C1 segment of cervical spinal cord (tissue), 14 donors: ENCODE results near the gene ABLIM2.
A peak's percentile ranks its signal among the peaks of the same experiment; 100 is the strongest.

ENCODE experiments used
- DNase-seq, 14 donors: peaks; one replicate each; lab custom pipeline; 2025; lab: John Stamatoyannopoulos, UW

Gene ABLIM2

DNA sequence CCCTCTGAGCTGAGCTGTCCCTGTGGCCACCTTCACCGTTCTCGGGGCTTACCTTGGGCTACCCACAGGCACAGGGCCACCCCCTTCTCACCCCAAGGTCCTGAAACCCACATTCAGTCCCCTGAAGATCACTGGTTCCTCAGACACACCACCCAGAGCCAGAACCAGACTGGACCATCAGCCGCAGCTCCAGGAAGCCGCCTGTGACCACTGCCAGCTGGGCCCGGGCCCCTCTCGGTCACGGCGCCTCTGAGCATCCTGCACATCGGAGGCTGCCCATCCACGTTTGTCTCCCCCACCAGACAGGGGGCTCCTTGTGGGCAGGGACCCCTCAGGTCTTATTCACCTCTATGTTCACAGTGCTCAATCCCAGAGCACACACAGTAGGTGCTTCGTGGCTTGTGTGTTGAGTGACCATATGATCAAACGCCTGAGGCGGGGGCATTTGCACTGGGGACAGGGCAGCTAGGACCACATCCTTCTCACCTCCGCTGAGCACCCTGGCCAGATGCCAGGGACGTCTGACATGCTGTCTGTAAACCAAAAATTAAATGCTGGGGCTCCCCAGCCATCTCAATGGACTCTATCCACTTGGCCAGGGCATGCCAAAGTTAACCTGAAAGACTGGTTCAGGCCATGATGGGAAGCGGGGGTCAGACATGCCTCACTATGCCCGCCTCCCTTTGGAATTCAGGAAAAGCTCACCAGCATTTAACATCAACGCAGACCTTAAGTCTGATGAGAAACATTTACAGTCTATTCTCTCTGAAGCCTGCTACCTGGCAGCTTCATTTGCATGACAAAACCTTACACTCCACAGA, 109.5 kb downstream of the ABLIM2 start:
- DNase-seq, result no peak

- DNase-seq, result peak in 1 of 14 donors; percentile 27
Observed at GRCh38 chr4:8047837-8048678, 110.6 kb downstream of the ABLIM2 start.

DNA sequence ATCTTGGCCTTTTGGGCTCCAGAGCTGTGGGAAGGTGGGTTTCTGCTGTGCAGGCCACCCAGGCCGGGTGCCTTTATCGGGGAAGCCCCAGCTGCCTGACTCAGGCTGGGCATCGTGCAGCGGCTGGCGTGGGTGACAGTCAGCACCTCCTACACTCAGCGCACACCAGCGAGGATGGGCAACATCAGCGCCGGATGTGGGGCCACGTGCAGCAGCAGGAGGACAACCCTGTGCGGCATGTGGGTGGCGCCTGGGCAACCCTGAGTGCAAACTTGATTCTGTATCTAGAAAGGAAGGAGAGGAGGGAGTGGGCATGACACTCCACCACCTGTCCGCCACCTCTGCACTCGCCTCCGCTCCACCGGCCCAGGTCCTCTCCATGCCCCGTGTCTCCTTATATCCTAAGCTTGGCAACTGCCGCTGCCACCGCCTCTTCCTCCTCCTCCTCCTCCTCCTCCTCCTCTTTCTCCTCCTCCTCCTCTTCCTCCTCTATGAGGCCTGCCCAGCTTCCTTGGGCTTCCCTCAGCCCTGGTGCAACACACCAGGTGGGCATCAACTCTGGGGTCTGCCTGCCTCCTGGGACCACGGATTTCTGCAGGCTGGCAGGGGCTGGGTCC, 111.6 kb downstream of the ABLIM2 start:
- DNase-seq, result no peak

DNA sequence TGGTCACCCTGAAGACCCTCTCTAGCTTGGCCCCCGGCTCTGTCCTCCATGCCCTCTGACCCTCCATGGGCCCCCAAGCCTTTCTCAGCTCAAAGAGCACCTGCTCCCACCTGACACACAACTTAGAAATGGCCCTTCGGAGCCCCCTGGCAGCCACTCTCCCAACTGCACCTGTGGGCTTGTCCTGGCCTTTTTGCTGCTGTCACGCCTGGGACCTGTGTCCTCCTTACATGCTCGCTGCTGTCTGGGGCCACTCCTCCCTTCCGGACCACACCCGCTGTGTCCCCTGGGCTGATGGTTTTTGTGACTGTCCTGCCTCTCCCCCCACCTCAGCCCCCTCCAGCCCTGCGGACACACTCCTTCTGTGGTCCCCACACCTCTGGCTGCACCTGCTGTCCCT, 112.7 kb downstream of the ABLIM2 start:
- no peak for DNase-seq

DNA sequence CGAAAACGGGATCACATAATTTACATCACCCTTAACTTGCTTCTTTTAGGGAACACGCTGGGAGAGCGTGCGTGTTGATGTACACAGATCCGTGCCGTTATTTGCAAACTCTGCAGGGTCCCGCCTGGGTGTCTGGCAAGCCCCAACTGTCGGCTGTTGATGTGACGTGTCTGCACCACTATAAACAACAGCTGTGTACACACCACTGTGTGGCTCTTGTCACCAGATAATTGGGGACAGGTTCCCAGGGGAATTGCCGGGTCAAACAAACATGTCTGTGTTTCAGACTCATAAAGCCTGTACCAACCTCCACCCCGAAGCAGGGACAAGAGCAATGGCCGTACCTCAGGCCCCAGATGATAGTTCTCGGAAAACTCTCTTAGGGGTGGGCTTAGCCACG, 113.9 kb downstream of the ABLIM2 start:
- no peak for DNase-seq

- no peak for DNase-seq
Observed at GRCh38 chr4:8044244-8044643, 114.4 kb downstream of the ABLIM2 start.

- DNase-seq, result no peak
Observed at GRCh38 chr4:8043596-8043995, 115.0 kb downstream of the ABLIM2 start.

GRCh38 chr4:8041868-8042267, 116.7 kb downstream of the ABLIM2 start:
- DNase-seq, result no peak

- DNase-seq, result peak in 1 of 14 donors; percentile 55
Observed at GRCh38 chr4:8041172-8041571, 117.4 kb downstream of the ABLIM2 start.

GRCh38 chr4:8040607-8041006, 118.0 kb downstream of the ABLIM2 start:
- DNase-seq, result no peak

DNA sequence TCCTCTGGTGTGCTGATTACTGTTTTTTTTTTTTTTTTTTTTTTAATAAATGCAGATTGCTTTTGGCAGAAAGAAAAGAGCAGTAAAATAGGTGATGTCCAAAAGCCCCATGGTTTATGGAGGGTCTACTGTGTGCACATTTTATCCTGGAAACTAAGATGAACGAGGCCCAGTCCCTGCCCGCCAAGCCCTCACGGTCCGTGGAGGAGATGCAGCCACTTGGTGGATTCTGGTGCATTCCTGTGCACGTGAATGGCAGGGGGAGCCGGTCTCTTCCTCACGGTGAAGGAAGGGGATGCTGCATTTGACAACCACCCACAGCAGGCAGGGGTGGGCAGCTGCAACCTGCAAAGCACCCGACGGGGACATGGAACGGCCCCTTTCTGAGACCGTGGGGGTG, 118.8 kb downstream of the ABLIM2 start:
- no peak for DNase-seq

GRCh38 chr4:8039290-8039689, 119.3 kb downstream of the ABLIM2 start:
- peak in 1 of 14 donors; percentile 37 for DNase-seq

- no peak for DNase-seq
Observed at GRCh38 chr4:8038719-8039251, 119.8 kb downstream of the ABLIM2 start.

GRCh38 chr4:8038083-8038482, 120.5 kb downstream of the ABLIM2 start:
- no peak for DNase-seq

DNA sequence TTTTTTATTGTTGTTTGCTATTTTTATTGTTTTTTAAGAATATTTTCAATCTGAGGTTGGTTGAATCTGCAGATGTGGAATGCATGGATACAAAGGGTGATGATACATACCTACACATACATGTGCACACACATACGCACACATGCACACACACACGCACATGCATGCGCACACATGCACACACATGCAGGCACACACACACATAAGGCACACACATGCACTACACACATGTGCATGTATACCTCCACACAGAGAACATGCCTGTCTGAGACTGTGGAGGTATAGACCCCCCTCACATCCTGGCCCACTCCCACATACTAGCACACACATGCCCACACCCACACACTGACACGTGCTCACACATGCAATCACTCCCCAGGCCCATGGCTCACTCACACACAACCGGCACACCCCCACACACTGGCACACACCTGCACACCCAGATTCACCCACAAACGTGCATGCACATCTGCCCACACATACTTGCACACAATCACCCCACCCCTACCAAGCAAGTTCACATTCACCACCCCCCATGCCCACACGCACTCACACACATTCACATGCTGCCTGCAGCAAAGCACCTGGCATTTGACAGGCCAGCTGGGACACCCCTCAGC, 121.4 kb downstream of the ABLIM2 start:
- no peak for DNase-seq

- DNase-seq, result no peak
Observed at GRCh38 chr4:8035371-8035780, 123.2 kb downstream of the ABLIM2 start.

DNA sequence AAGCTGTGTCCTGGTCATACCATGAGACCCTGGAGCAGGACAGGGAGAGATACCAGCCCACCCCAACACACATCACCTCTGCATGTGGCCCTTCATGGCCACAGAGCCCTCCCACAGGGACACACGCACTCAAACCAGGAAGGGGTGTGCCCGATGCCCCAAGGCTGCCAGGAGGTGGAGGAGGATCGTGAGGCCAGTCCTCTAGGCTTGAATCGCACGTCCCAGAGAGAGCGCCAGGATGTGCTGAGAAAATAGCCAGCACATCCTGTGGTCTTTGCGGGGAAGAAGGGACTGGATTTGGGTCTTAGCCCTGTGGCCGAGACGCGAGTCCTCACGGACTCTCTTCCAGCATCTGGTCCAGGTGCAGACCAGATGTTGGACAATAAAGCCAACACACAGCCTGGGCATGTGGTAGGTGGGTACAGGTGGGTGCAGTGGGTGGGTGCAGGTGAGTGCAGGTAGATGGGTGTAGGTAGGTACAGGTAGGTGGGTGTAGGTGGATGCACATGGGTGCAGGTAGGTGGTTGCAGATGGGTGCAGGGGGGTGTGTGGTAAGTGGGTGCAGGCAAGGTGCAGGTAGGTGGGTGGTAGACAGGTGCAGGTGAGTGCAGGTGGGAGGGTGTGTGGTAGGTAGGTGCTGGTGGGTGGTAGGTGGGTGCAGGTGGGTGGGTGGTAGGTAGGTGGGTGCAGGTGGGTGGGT, 124.6 kb downstream of the ABLIM2 start:
- DNase-seq, result no peak

DNA sequence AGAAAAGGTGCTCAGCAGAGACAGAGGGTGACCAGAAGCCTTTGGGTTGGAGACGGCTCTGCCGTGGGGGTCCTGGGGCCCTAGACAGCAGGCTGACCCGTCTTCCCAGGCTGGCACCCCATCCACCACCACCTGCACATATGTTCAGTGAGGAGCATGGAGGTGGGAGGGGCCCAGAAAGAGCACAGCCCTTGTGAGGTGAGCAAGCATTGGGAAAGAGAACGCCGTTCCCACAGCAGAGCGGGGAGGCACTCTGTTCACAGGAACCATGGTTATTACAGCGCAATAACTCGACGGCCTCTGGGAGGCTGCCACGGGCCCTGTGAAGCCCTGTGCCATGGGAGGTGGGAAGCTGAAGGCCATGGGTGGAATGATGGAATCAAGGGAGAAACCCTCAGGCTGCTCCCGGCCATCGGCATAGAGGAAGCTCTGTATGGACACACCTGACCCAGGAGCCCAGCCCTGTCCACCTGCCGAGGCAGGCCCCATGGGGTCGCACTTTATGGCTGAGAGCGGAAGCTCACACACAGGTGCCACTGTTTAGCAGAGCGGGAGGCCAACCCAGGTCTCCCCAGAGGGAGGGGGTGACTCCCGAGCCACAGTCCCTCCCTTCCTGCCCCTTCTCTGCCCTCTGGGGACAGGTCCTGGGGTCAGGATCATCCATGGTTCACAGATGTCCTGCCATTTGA, 125.4 kb downstream of the ABLIM2 start:
- DNase-seq, result no peak

DNA sequence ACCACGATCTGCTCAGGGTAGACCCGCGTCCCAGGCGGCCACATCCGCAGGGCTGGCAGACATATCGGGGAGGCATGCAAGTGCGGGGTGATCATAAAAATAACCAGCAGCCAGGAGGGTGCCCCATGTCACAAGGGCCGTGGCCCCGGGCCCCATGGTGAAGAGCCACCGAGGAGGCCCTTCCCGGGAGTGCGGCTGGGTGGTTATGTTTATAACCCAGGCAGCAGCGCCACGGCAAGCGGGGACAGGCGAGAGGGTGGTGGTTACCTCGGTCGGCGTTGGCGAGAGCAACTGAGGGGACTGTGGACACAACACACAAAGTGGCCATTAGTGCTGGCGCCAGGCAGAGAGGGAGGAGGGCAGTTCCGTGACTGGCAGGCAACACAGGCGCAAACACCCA, 126.2 kb downstream of the ABLIM2 start:
- DNase-seq, result no peak

GRCh38 chr4:8030121-8030781, 128.4 kb downstream of the ABLIM2 start:
- no peak for DNase-seq
